Stomach (tissue), 4 donors: ENCODE data around the gene GALNT13.

Experiments
- CTCF ChIP-seq, 7 experiments: fragments of 450-650 bp in 4 of 7; fragments of 200-600 bp in 3 of 7; sonication (generic) in 3 of 7; IDR thresholded peaks; one replicate each; pipeline ENCODE4 v1.5.1; 2016 to 2019; ENCODE audit warnings: antibody characterized with exemption in 7 of 7, control low read depth in 2 of 7, mild to moderate bottlenecking in 1 of 7
- EP300 ChIP-seq: sonication (generic); formaldehyde crosslinking; IDR thresholded peaks from one replicate; pipeline ENCODE4 v1.6.1; 2017; ENCODE audit warnings: antibody characterized with exemption
- POLR2A ChIP-seq, 4 donors: fragments of 450-650 bp; IDR thresholded peaks; one replicate each; pipeline ENCODE4 v1.6.1; 2016; ENCODE audit warnings: antibody characterized with exemption in 4 of 4, control low read depth in 2 of 4, mild to moderate bottlenecking in 1 of 4, moderate library complexity in 1 of 4
- POLR2AphosphoS5 ChIP-seq, 3 donors: sonication (generic); formaldehyde crosslinking; IDR thresholded peaks; one replicate each; pipeline ENCODE4 v1.6.1; 2016; ENCODE audit warnings: antibody characterized with exemption in 3 of 3

- TF ChIP-seq CTCF (IDR thresholded peaks at IDR 0.05) (no peak), POLR2A (IDR thresholded peaks at IDR 0.05) (no peak), POLR2AphosphoS5 (IDR thresholded peaks at IDR 0.05) (no peak), EP300 (no peak)
These were observed 331.5 kb downstream of the GALNT13 start for GRCh38 chr2:154203206-154203605.
